8988T (cell line): ENCODE results near the gene CBX5.
"Not testable (repeated sequence)": the region's sequence is repeated elsewhere in the genome, so short reads cannot be mapped to it uniquely, and the experiment has no call there.

Experiments
- DNase-seq: peaks from one replicate; pipeline ENCODE4 v3.0.0; 2011

CBX5 gene

GRCh38 chr12:54195737-54196347 lies 84.1 kb downstream of the CBX5 start:
- DNase-seq: no peak

GRCh38 chr12:54195080-54195736 lies 84.7 kb downstream of the CBX5 start:
- no peak for DNase-seq

GRCh38 chr12:54194611-54195010 lies 85.3 kb downstream of the CBX5 start:
- DNase-seq: not testable (repeated sequence)

GRCh38 chr12:54193434-54193833 lies 86.5 kb downstream of the CBX5 start:
- no peak for DNase-seq

- peak; percentile 77 for DNase-seq
These were observed 88.3 kb downstream of the CBX5 start for GRCh38 chr12:54191550-54192022.

- DNase-seq: no peak
These were observed 88.8 kb downstream of the CBX5 start for GRCh38 chr12:54191126-54191525.

GRCh38 chr12:54189198-54189539 lies 90.8 kb downstream of the CBX5 start:
- DNase-seq: no peak

GRCh38 chr12:54187075-54187474 lies 92.8 kb downstream of the CBX5 start:
- no peak for DNase-seq

GRCh38 chr12:54185919-54186318 lies 94.0 kb downstream of the CBX5 start:
- no peak for DNase-seq

GRCh38 chr12:54185297-54185696 lies 94.6 kb downstream of the CBX5 start:
- not testable (repeated sequence) for DNase-seq

- DNase-seq: no peak
These were observed 95.7 kb downstream of the CBX5 start for GRCh38 chr12:54184024-54184805.

- no peak for DNase-seq
These were observed 96.9 kb downstream of the CBX5 start for GRCh38 chr12:54182981-54183380.

- no peak for DNase-seq
These were observed 97.8 kb downstream of the CBX5 start for GRCh38 chr12:54182086-54182485.
